SKM-1 (cell line): Measurements from ENCODE around the gene EYS.
A peak's percentile ranks its signal among the peaks of the same experiment; 100 is the strongest.

Source experiments
- DNase-seq: peaks from one replicate; lab custom pipeline; 2025; ENCODE audit not compliant: unreplicated experiment; lab: John Stamatoyannopoulos, UW

The EYS gene

DNA sequence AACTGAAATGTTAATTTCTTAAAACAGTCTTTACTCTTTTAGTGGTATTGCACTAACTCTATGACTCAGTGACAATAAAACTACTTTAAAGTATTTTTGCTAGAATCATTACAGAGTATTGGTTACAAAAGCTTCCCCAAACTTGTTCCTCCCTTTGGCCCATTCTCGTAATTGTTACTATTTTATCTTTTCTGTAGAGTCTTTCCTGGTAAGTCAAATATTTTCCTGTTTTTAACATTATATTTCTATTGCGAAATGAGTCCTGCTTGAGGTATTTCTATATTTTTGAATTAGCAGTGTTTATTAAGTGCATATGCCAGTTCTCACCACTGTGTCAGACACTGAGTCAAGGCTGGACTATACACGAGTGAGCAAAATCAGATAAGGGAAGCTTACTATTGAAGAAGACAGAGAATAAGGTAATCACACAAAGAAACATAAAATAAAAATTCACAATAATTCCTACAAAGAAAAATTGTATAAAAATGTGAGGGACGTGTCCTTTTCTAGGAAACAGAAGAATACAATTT, 970.5 kb downstream of the EYS start:
- no peak for DNase-seq

DNA sequence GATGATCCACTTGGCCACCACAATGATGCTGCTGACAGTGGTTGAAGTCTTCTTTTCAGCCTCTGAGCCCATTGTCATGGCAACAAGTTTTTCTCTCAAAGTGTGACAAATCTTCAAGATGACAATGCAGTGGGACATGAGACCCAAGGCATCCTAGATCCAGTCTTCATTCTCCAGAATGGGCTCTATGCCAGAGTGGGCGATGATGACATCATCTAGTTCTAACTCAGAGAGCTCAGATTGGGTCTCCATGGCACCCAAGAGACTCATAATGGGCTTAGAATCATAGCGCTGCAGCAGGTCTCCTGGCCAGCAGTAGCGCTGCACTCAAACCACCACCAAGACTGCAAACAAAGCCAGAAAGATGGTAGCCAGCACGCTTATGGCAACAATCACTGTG, 973.6 kb downstream of the EYS start:
- no peak for DNase-seq

DNA sequence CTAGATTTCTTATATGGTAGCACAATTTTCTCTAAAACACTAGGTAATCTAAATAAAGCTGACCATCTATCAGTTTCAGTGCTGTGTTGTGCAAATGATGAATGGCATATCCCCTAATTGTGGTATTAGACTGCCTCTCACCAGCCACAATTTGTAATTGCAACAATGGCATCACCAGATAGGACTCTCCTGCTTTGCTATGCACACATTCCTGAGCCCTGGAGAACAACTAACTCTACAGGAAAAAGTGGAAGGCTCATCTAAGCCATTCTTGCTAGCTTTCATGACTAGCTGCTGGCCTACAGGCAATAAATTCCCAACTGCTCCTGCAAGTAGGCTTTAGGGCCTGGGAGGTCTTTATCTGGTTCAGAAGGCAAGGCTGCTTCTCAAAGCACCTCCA, 974.1 kb downstream of the EYS start:
- no peak for DNase-seq

DNA sequence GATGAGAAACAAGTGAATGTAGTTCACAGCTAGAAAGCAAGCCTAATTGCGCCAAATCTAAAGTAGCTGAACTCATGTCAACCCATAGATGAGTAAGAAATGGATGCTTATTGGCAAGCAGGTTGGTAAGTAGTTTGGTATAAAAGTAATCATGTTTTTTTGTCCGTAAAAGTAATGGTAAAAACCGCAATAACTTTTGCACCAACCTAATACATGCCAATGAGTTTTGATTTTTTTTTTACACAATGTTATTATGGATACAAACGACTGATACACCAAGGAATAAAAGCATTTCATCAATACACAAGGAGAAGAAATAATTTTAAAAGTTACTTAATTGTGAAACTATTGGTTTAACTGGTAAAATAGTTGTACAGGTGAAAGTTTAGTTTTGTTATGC, 977.5 kb downstream of the EYS start:
- DNase-seq = no peak

DNA sequence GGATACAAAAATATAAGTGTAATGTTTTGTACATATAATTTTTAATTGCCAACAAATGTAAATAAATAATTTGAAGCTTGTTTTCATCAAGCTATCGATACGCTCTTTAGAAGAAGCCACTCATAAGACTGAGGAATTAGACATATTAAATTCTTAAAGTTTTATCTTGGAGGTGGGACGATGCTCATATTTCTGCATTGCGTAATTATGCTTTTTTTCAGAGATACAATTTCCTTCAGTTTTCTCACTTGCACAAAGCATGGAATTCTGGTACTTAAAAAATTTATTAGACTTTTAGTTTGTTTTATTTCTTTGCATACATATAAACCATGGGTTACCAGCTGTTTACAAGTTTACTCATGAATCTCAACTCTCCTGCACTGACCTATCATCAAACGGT, 980.0 kb downstream of the EYS start:
- DNase-seq = no peak

DNA sequence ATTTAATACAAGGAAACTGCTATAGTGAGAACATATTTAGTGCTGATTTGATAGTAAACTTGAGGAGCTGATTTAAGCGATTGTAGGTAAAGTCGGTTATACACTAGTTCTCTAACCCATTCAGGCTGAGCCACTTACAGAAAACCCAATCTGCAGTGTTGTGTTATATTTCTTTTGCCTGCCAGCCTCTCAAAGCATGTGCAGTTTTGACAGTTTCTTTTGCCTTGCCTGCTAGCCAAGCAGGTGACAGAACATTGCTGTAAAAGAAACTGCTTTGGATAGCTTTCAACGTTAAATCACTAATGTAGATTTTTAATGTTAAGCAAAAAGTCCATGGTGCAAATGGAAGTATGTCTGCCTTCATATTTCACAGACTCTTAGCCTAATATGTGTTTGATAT, 982.9 kb downstream of the EYS start:
- no peak for DNase-seq

DNA sequence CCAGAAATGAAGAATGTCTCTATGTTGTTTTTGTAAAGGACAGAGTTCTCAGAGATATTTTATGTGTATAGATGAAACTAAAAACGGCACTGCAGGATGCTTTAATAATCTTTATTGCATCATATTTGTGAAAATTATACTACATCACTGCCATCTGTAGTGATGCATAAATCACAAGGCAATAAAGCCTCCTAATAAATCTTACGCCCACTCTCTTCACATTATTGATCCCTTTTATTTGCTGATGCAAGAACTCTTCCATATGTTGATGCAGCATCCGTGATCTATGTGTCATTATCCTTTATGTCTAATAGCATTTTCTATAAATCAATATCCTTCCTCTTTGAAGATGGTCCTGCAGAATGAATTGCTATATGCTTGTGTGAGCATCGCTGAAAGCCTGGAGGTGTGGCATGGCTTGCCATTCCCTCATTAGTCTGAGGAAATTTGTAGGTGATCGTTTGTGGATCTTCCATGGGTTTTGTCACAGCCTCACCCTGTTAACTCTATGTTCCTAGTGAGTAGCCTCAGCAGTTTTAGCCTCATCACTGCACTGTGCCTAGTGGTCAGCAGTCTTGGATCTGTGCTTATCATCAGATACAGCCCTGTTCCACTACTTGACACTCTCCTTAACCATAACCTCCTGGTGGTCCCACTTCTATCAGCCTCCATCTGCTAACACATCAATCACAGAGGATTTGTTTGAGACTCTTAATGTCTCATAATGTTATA, 983.5 kb downstream of the EYS start:
- DNase-seq = no peak

DNA sequence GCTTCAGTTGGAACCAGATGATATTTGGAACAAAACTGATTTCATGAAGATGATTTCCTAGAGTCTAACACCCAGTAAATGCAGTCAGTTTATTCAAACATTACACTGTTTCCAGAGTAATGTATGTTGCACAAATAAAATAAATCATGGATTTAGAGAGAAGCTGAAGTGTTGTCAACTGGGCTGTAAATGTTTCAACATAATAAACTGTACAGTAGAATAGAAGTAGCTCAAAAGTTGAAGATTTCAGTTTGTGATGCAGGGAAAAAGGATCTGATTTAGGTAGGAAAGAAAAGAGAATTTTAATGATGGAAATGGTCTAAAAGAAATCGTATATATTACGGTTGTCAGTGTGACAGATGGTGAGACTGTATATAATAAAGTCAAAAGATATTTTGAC, 985.2 kb downstream of the EYS start:
- DNase-seq = no peak

DNA sequence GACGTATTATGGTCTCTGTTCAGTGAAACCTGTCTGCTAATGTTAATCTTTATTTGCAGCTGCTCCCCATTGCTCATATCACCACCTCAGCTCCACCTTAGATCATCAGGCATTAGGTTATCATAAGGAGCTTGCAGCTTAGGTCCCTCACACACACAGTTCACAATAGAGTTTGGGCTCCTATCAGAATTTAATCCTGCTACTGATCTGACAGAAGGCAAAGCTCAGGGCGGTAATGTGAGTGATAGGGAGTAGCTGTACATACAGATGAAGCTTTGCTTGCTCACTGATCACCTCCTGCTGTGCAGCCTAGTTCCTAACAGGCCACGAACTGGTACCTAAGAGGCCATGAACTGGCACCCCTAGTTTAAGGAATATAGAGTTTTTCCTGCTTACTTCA, 989.7 kb downstream of the EYS start:
- no peak for DNase-seq

DNA sequence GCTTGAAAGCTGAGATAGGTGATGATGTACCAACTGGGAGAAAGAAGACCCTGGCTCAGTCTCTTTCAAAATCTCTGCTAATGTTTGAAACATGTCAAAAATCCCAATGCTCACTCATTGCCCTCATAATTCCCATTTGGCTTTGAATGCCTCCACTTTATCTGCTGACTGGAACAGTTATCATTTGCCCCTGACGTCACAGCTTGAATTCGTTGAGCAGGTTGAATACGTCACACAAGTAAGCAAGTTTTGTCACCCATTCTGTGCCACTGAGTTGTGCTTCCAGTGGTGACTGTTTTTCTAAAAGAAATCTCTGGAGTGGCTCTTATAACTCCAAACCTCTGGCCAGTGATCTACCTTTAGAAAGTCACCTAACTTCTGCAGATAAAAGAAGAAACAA, 991.4 kb downstream of the EYS start:
- no peak for DNase-seq

DNA sequence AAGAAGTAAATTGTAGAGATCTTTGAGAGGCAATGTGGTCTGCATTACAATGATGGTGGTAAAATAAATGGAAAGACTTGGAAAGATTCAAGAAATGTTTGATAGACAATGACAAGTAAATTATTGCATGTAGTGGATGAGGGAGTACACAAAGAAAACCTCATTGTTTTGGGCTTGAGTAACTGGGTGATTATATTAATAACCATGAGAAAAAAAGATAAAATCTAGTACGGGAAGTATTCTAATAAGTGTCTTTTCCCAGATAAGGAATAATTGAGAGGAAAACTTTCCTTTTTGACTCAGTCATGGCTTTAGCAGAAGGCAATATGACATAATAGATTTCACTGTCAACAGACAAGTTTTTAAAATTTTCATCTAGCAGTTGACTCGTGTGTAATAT, 993.0 kb downstream of the EYS start:
- DNase-seq = no peak

DNA sequence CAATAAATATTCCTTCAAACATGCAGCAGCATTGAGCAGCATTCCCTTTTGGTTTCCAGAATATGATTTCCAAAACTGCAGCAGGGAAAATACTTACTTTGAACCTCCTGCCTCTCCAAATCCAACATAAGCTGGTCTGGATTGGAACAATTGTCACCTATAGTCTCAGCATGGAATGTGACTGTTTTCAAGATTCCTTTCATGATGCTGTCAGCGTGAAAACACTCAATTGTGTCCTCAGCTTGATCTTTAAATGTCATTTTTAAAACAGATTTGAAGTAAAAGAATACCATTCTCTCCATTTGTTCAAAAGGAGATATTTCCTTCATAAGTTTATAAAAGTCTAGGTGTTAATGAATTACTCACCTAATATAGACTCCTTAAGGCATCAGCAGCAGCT, 993.9 kb downstream of the EYS start:
- DNase-seq = no peak

DNA sequence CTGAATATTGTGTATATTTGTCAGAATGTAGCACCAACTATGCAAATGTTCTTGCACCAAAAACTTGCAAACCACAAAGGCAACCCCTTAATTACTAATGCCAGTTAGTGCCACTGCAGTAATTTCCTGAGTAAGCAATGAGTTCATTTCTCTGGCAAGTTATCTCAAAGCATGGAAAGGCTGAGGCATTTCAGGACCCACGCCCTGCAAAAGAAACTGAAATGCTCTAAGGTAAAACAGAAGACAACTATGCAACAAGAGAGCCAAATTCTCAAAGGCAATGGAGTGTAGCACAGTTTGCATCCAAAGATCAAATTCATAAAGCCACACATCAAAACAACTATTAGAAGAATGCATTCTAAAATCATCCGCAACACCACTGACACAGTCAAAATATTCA, 994.4 kb downstream of the EYS start:
- no peak for DNase-seq

DNA sequence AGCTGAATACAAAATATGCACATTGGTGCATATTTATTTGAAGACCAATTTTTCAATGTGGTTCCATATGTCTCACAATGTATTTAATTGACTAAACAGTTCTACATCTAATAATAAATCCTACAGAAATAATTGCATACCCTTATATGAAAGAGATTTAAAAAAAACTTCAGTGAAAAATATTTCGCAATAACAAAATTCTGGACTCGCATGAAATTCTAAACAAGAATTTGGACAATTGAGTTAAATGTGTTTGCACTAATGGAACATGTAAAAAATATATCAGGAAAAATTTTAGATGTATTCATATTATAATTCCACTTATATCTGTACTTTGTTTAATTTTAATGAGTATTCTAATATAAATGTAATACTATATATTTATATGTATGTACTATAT, 1003.1 kb downstream of the EYS start:
- no peak for DNase-seq

DNA sequence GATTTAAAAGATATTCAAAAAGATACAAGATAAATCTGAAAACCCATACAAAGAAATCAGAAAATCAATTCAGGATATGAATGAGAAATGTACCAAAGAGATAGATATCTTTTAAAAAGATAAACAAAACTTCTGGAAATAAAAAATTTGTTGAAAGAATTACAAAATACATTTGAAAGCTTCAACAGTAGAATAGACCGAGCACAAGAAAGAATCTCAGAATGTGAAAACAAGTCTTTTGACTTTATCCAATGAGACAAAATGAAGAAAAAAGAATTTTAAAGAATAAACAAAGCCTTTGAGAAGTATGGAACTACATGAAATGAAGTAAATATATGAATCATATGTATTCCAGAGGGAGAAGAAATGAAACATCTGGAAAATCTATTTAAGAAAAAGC, 1011.0 kb downstream of the EYS start:
- no peak for DNase-seq

DNA sequence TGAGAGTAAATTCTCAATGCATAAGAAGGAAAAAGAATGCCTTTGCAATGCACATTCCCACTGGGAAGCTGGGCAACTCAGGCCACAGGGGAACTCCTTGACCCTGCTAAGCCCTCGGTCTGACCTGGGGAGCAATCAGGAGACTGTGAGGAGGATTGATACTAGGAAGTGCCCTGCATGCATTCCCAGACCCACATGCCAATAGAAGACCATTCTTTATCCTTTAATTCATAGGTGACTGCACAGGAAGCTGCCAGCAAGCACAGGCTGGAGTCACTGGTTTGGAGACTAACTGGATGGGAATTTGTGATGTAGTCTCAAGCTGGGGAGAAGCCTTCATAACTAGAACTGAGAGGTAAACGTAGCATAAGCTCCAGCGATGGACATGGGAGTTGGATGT, 1012.7 kb downstream of the EYS start:
- no peak for DNase-seq

DNA sequence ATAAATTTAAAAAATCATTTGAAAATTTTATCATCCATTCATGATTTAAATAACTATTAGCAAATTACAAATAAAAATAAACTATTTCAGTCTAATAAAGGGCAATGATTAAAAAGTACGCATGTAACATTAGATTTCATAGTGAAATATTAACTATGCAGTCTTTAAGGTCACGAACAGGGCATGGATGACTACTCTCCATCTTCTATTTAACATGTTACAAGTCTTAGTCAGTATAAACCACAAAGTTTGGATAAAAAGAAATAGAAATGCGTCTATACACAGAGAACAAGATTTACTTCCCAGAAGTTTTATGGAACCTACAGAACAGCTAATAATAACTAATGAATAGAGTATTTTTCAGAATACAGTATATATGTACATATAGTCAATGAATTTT, 1016.0 kb downstream of the EYS start:
- DNase-seq = no peak

DNA sequence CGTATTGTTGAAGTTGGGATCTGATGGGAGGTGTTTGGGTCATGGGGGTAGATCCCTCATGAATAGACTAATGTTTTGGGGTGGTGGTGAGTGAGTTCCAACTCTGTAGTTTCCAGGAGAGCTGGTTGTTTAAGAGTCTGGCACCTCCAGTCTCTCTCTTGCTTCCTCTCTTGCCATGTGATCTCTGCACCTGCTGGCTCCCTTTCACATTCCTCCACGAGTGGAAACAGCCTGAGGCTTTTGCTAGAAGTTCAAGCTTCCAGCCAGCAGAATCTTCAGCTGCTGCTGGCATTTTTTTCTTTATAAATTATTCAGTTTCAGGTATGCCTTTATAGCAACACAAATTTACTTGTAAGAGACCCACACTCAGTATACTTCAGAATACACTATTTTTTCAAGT, 1021.6 kb downstream of the EYS start:
- DNase-seq = no peak

DNA sequence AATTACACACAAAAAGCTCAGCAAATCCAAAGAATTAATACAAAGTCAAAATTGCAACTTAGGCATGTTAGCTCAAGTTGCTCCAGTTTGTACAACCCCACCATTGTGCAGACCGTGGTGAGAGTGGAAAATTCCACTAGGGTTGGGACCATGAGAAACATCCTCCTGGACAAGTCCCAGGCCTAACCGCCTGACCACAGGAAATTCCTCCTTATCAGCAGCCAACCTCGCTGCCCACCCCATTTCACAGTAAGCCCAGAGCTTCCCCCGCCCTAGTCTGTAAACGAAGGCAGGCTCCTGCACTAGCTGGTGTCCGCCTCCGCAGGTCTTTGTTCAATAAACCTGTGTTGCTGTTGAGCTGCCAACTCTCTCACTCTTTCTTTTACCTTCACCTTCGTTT, 1023.3 kb downstream of the EYS start:
- no peak for DNase-seq

DNA sequence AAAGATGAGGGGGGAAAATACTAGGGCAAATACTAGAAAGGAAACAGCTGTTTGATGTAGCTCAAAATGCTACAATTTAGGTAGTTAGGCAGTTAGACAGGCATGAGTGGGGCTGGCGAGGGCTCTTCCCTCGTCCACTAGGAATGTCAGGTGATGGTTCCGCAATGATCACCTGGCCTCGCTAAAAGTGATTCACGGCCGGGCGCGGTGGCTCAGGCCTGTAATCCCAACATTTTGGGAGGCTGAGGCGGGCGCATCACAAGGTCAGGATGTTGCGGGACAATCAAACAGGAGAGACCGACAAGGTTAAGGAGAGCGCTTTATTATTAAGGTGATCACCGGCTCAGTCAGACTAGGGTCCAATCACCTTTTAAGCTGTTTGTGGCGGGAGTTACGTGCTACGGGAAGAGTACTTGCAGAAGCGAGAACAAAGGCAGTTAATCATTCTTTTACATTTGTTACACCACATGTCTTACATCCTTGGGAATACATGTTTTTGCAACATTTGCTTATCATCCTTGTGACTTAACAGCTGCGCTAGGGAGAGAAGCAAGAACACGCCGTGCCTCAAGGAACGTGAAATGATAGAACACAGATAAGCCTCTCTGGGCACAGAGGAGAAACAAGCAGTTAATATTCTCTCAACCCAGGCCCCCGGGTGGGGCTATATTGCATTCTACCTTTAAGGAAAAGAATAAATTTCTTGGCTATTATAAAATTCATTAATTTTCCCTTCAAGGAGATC, 1025.4 kb downstream of the EYS start:
- no peak for DNase-seq

DNA sequence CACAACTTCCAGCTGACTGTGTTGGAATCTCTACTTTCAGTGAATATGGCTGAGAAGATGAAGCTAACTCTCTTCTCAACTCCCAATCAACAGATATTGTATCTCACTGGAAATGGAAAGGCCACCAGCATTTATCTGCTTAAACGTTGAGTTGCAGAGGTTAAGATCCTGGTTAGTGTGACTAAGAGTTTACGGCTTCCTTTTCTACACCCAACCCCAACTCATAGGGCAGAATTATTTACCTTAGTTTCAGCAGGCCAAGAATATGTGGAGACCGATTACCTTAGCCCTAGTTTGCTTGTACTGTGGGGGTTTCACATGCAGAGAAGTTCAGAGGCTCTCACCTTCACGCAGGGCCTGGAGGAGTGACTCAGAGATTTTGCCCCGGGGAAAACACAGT, 1026.6 kb downstream of the EYS start:
- no peak for DNase-seq

DNA sequence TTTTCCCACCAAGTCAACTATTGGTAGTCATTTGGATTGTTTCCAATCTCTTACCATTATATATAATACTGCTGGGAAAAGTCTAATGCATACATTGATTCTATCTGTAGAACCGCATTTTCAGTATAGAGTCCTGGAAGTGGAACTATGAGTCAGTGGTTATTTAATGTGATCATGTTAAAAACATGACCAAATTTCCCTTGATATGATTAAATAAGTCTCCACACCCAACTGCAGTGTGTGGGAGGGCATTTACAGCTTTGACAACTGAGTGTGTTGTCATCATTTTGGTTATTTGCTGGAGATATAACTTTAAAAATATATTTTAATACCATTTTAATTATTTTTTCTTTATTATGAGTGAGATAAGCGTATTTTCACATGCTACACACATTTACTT, 1027.6 kb downstream of the EYS start:
- DNase-seq = no peak

DNA sequence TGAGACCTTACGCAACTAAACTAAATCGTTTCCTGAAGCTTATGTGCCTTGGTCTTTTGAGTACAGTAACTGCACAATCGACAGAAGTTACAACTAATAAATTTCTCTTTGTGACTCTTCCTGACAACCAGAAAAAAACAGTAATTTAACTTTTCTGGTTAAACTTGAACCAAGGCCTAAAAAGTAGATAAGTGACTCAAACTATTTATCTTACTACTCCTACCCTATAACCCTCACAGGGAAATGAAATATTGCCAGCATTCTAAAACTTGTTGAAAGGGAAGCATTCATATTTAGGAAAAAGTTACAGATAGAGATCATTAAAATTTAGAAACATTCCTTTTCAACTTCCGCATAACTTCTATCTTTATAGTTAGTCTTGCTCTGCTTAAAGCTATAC, 1034.4 kb downstream of the EYS start:
- DNase-seq = peak; percentile 16
